Measurements from ENCODE around the gene RPP25L.

DNA sequence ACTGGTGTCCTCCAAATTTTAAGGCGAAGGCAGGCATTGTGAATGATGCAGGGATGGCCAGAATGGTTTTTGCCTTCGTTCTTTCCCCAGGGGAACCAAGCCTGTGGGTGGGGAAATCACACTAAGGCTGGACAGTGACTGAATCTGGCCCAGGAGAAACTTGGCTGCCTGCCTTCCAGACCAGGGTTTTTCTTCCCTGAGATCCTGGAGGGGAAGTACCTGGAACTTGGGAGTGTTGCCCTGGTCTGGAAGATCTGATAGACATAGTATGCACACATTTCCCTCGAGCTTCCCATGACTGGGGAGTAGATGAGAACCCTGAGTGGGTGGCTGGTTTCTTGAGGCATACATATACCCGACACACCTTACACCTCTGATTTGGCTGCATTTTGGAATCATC lies 39.4 kb upstream of the RPP25L start:
- TF ChIP-seq, protein P1, sequence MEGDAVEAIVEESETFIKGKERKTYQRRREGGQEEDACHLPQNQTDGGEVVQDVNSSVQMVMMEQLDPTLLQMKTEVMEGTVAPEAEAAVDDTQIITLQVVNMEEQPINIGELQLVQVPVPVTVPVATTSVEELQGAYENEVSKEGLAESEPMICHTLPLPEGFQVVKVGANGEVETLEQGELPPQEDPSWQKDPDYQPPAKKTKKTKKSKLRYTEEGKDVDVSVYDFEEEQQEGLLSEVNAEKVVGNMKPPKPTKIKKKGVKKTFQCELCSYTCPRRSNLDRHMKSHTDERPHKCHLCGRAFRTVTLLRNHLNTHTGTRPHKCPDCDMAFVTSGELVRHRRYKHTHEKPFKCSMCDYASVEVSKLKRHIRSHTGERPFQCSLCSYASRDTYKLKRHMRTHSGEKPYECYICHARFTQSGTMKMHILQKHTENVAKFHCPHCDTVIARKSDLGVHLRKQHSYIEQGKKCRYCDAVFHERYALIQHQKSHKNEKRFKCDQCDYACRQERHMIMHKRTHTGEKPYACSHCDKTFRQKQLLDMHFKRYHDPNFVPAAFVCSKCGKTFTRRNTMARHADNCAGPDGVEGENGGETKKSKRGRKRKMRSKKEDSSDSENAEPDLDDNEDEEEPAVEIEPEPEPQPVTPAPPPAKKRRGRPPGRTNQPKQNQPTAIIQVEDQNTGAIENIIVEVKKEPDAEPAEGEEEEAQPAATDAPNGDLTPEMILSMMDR (IDR thresholded peaks at IDR 0.05; ENCODE audit: poor library complexity, severe bottlenecking): no peak
- TF ChIP-seq POLR2AphosphoS5 (IDR thresholded peaks at IDR 0.05) (no peak), EZH2 (IDR thresholded peaks at IDR 0.05; ENCODE audit: borderline replicate concordance, insufficient read depth, low read length, poor library complexity, severe bottlenecking) (no peak), RAD21 (conservative IDR thresholded peaks at IDR 0.05) (no peak), SMC3 (conservative IDR thresholded peaks at IDR 0.05; ENCODE audit: poor library complexity) (no peak)
- TF ChIP-seq, protein P2, sequence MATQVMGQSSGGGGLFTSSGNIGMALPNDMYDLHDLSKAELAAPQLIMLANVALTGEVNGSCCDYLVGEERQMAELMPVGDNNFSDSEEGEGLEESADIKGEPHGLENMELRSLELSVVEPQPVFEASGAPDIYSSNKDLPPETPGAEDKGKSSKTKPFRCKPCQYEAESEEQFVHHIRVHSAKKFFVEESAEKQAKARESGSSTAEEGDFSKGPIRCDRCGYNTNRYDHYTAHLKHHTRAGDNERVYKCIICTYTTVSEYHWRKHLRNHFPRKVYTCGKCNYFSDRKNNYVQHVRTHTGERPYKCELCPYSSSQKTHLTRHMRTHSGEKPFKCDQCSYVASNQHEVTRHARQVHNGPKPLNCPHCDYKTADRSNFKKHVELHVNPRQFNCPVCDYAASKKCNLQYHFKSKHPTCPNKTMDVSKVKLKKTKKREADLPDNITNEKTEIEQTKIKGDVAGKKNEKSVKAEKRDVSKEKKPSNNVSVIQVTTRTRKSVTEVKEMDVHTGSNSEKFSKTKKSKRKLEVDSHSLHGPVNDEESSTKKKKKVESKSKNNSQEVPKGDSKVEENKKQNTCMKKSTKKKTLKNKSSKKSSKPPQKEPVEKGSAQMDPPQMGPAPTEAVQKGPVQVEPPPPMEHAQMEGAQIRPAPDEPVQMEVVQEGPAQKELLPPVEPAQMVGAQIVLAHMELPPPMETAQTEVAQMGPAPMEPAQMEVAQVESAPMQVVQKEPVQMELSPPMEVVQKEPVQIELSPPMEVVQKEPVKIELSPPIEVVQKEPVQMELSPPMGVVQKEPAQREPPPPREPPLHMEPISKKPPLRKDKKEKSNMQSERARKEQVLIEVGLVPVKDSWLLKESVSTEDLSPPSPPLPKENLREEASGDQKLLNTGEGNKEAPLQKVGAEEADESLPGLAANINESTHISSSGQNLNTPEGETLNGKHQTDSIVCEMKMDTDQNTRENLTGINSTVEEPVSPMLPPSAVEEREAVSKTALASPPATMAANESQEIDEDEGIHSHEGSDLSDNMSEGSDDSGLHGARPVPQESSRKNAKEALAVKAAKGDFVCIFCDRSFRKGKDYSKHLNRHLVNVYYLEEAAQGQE (IDR thresholded peaks at IDR 0.05; ENCODE audit: borderline replicate concordance): no peak
